Caco-2 (cell line): ENCODE data around the gene ALX3. TPM values are rescaled to one million over a fixed set of nuclear protein-coding genes. Genes with fewer than 3 reads are reported as not detected.

Experiments used
- BruUV-seq: library from RNA; stranded (reverse); fragments of 400-500 nt; replicated peaks from 2 replicates; lab custom pipeline; 2021; lab: Mats Ljungman, UMichigan
- CTCF ChIA-PET: fragments of 300-600 bp; sonication (Branson Sonifier 250); formaldehyde crosslinking; loops from one replicate; lab custom pipeline; 2022; ENCODE audit warnings: antibody characterized with exemption; lab: Charles Lee
- POLR2A ChIA-PET: fragments of 300-600 bp; sonication (Branson Sonifier 250); formaldehyde crosslinking; loops from one replicate; lab custom pipeline; 2022; ENCODE audit warnings: antibody characterized with exemption; lab: Charles Lee
- DNase-seq, 2 experiments: peaks; one replicate each; pipeline versions ENCODE4 v3.0.0 to v3.0.0-alpha.2; 2020 to 2022
- H3K27me3 ChIP-seq: replicated peaks from 2 replicates; pipeline ENCODE4 v1.6.0; 2011; ENCODE audit warnings: low read length; ENCODE audit not compliant: control insufficient read depth, insufficient read depth
- H3K36me3 ChIP-seq: 2 replicates; pipeline ENCODE4 v1.5.1; 2011; ENCODE audit warnings: low read length; ENCODE audit not compliant: control insufficient read depth, insufficient read depth
- H3K4me1 ChIP-seq: fragments of 250-450 bp; sonication (Bioruptor Pico); 2 replicates; pipeline ENCODE4 v1.5.1; 2020; ENCODE audit warnings: mild to moderate bottlenecking
- H3K4me3 ChIP-seq: 2 replicates; pipeline ENCODE4 v1.5.1; 2011; ENCODE audit warnings: low read depth, mild to moderate bottlenecking, control low read depth, low read length
- H3K9me3 ChIP-seq: fragments of 250-450 bp; sonication (Bioruptor Pico); 2 replicates; pipeline ENCODE4 v1.5.1; 2020; ENCODE audit warnings: mild to moderate bottlenecking, moderate library complexity
- H3K27ac Mint-ChIP-seq: one replicate; pipeline ENCODE4 v1.8.0; 2022; ENCODE audit warnings: mixed read lengths; ENCODE audit not compliant: unreplicated experiment
- H3K27me3 Mint-ChIP-seq: one replicate; pipeline ENCODE4 v1.8.0; 2022; ENCODE audit warnings: mixed read lengths; ENCODE audit not compliant: insufficient read depth, unreplicated experiment
- H3K36me3 Mint-ChIP-seq: one replicate; pipeline ENCODE4 v1.8.0; 2022; ENCODE audit warnings: mild to moderate bottlenecking, mixed read lengths; ENCODE audit not compliant: insufficient read depth, unreplicated experiment
- H3K4me1 Mint-ChIP-seq: one replicate; pipeline ENCODE4 v1.8.0; 2022; ENCODE audit warnings: low read depth, mixed read lengths; ENCODE audit not compliant: unreplicated experiment
- H3K4me3 Mint-ChIP-seq: one replicate; pipeline ENCODE4 v1.8.0; 2022; ENCODE audit warnings: mild to moderate bottlenecking, moderate library complexity, mixed read lengths; ENCODE audit not compliant: unreplicated experiment
- H3K9me3 Mint-ChIP-seq: one replicate; pipeline ENCODE4 v1.8.0; 2022; ENCODE audit warnings: mixed read lengths; ENCODE audit not compliant: unreplicated experiment
- intact Hi-C: fragments of 100-400 bp; cut with micrococcal nuclease; formaldehyde crosslinking; loops from one replicate; pipeline ENCODE4 v1.10.0; 2022; ENCODE audit not compliant: unreplicated experiment
- total RNA-seq: library from RNA; stranded (reverse); gene quantifications from 2 replicates; pipeline ENCODE4 v1.2.3, GENCODE V29; 2022
- TF ChIP-seq, protein P1 (sequence below), 2 experiments: fragments of 200-600 bp in 1 of 2; IDR thresholded peaks; 1 replicate in 1 of 2; 2 replicates in 1 of 2; pipeline versions ENCODE4 v1.5.1 to v1.8.0; 2011 to 2022; ENCODE audit warnings: antibody characterized with exemption in 1 of 2, control low read depth in 1 of 2, inconsistent platforms in 1 of 2, low read depth in 1 of 2, low read length in 1 of 2, mild to moderate bottlenecking in 1 of 2, moderate library complexity in 1 of 2; ENCODE audit not compliant: insufficient read depth in 1 of 2, severe bottlenecking in 1 of 2, unreplicated experiment in 1 of 2

The ALX3 gene
- total RNA-seq, 1 experiment from 2014 or later: not detected

DNA sequence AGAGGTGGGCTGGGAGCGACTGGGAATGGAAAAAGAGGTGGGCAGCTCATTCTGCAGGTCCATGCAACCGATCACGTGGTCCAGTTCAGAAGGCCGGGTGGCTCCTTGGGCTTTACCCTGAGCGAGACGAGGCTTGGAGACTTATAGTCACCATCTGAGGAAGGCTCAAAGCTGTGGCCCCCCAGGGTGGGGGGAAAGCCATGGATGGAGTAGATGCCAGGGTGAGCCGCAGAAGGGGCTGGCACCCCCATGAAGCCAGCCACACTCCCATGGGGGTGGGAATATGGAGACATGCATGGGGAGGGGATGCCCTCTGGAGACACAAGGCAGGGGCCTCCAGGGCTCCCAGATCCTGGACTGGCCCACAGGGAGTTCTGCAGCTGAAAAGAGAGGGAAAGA, 9.8 kb downstream of the ALX3 start:
- H3K4me3 ChIP-seq: no peak overlapping the region
- Mint-ChIP-seq H3K36me3 (peaks cover 31% of the 10 kb centered on the region), H3K9me3 (no peaks in the 10 kb centered on the region), H3K4me1 (no peaks in the 10 kb centered on the region), H3K27me3 (no peaks in the 10 kb centered on the region), H3K4me3 (no peak overlapping the region), H3K27ac (no peak overlapping the region)
- H3K9me3 ChIP-seq: no peaks in the 10 kb centered on the region
- TF ChIP-seq, protein P1, sequence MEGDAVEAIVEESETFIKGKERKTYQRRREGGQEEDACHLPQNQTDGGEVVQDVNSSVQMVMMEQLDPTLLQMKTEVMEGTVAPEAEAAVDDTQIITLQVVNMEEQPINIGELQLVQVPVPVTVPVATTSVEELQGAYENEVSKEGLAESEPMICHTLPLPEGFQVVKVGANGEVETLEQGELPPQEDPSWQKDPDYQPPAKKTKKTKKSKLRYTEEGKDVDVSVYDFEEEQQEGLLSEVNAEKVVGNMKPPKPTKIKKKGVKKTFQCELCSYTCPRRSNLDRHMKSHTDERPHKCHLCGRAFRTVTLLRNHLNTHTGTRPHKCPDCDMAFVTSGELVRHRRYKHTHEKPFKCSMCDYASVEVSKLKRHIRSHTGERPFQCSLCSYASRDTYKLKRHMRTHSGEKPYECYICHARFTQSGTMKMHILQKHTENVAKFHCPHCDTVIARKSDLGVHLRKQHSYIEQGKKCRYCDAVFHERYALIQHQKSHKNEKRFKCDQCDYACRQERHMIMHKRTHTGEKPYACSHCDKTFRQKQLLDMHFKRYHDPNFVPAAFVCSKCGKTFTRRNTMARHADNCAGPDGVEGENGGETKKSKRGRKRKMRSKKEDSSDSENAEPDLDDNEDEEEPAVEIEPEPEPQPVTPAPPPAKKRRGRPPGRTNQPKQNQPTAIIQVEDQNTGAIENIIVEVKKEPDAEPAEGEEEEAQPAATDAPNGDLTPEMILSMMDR (IDR thresholded peaks at IDR 0.05; ENCODE audit: insufficient read depth in 1 of 2, low read depth in 1 of 2, low read length in 1 of 2, severe bottlenecking in 1 of 2, unreplicated experiment in 1 of 2): no peak
- no peaks in the 10 kb centered on the region for H3K4me1 ChIP-seq
- CTCF ChIA-PET: interaction anchor here (0.6 to 1.7 kb wide), 4 partner anchors 10 to 74 kb away, joined by 3 to 8 read pairs (median 5); partner anchors contain the start of gene ALX3
- H3K27me3 ChIP-seq: no peaks in the 10 kb centered on the region
- intact Hi-C loops: no loop called here
- BruUV-seq: no TSS peak
- peaks cover 1% of the 10 kb centered on the region; the same call in 1 of the 2 replicates for H3K36me3 ChIP-seq
- POLR2A ChIA-PET: no interaction called here
- DNase-seq: no peak

DNA sequence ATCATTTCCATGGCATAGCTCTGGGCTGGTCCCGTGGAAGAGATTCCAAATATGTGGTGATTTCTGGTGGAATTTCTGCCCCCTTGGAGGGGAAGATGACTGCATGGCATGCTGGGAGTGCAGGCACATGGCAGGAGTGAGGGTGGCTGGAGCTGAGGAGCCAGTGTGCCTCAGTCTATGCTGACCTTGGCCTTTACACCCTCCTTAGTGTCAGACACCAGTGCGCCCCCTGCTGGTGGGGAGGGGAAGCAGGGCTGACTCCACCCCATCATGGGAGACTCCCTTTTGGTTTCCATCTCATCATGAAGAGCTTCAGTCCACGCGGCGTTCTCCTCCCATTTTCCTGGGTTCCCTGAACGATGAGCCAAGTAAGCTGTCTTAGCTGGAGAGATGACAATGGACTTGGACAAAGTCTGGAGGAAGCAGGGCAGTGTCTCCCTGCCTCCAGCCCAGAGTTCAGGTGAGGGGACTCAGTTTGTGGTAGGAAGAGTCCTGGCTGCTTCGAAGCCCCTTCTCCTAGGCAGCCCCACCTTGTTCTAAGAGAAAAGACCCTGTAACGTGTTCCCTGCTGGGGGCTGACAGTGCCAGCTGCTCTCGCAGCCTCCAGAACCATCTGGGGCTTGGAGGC, 10.3 kb downstream of the ALX3 start:
- Mint-ChIP-seq H3K4me1 (no peaks in the 10 kb centered on the region), H3K4me3 (no peak overlapping the region), H3K27me3 (no peaks in the 10 kb centered on the region), H3K27ac (no peak overlapping the region), H3K9me3 (no peaks in the 10 kb centered on the region), H3K36me3 (peaks cover 36% of the 10 kb centered on the region)
- no peaks in the 10 kb centered on the region for H3K27me3 ChIP-seq
- intact Hi-C loops: no loop called here
- no TSS peak for BruUV-seq
- H3K36me3 ChIP-seq: peaks cover 1% of the 10 kb centered on the region
- POLR2A ChIA-PET: no interaction called here
- TF ChIP-seq, protein P1 (IDR thresholded peaks at IDR 0.05; ENCODE audit: insufficient read depth in 1 of 2, low read depth in 1 of 2, low read length in 1 of 2, severe bottlenecking in 1 of 2, unreplicated experiment in 1 of 2): peak; percentile 64 to 73
- CTCF ChIA-PET: interaction anchor here (0.6 to 1.7 kb wide), 8 partner anchors 9 to 198 kb away, joined by 3 to 8 read pairs (median 4); partner anchors contain the start of gene ALX3
- no peaks in the 10 kb centered on the region for H3K4me1 ChIP-seq
- H3K9me3 ChIP-seq: no peaks in the 10 kb centered on the region
- no peak overlapping the region for H3K4me3 ChIP-seq
- DNase-seq: peak in 1 of 2 experiments; percentile 57

DNA sequence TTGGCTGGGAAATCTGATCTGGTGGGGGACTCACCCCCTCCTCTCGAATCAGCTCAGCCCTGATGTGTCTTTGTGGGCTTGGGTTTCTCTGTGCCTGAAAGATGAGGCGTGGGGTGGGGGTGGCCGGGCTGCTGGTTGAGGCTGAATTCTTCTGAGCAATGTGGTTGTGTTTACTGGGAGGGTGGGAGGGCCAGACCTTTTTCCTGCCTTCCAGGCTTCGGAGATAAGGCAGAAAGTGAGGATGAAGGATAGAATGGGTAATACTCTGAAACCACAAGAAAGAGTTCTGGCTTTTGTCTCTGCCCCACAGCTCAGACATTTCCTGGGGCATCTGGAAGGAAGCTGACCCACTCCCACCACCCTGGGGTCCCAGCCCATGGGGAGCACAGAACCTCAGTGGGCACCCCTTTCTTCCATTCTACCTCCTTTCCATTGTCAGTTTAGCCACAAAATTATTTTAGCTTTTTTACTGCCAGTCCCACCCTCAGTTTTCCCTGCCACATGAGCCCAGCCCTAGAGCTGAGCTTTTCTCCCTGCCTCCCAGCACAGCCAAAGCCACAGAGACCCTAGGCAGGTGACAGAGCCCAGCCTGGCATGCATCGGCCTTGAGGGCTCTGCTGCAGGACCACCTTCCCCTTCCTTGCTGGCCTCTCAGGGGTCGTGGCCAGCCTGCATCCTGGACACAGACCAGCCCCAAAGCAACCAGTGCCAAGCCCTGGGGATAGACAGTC, 11.2 kb downstream of the ALX3 start:
- TF ChIP-seq, protein P1 (IDR thresholded peaks at IDR 0.05; ENCODE audit: insufficient read depth in 1 of 2, low read depth in 1 of 2, low read length in 1 of 2, severe bottlenecking in 1 of 2, unreplicated experiment in 1 of 2): no peak
- H3K36me3 ChIP-seq: peaks cover 1% of the 10 kb centered on the region
- no peak overlapping the region for H3K4me3 ChIP-seq
- no peaks in the 10 kb centered on the region for H3K27me3 Mint-ChIP-seq
- H3K27me3 ChIP-seq: no peaks in the 10 kb centered on the region
- H3K4me3 Mint-ChIP-seq: no peak overlapping the region
- peaks cover 43% of the 10 kb centered on the region for H3K36me3 Mint-ChIP-seq
- H3K27ac Mint-ChIP-seq: no peak overlapping the region
- H3K9me3 ChIP-seq: no peaks in the 10 kb centered on the region
- POLR2A ChIA-PET: no interaction called here
- no peaks in the 10 kb centered on the region for H3K9me3 Mint-ChIP-seq
- H3K4me1 Mint-ChIP-seq: no peaks in the 10 kb centered on the region
- CTCF ChIA-PET: interaction anchor here (0.9 to 1.7 kb wide), 3 partner anchors 8 to 75 kb away, joined by 3 to 8 read pairs (median 3); no protein-coding TSS in a partner anchor
- no peak for DNase-seq
- no TSS peak for BruUV-seq
- no peaks in the 10 kb centered on the region for H3K4me1 ChIP-seq
- intact Hi-C loops: no loop called here
